Endometrium (tissue), 2 donors: ENCODE measurements around the gene SLC39A3.
"Not testable (repeated sequence)": the region's sequence is repeated elsewhere in the genome, so short reads cannot be mapped to it uniquely, and the experiment has no call there.

Experiments used
- FAIRE-seq: peaks from 2 replicates; lab custom pipeline; 2012; peaks lifted over from hg19 to GRCh38; lab: Jason Lieb, UNC
- donor health status: control.
- donor health status: control.

The SLC39A3 gene

GRCh38 chr19:2722541-2723344 lies 17.1 kb downstream of the SLC39A3 start:
- no peak for FAIRE-seq

DNA sequence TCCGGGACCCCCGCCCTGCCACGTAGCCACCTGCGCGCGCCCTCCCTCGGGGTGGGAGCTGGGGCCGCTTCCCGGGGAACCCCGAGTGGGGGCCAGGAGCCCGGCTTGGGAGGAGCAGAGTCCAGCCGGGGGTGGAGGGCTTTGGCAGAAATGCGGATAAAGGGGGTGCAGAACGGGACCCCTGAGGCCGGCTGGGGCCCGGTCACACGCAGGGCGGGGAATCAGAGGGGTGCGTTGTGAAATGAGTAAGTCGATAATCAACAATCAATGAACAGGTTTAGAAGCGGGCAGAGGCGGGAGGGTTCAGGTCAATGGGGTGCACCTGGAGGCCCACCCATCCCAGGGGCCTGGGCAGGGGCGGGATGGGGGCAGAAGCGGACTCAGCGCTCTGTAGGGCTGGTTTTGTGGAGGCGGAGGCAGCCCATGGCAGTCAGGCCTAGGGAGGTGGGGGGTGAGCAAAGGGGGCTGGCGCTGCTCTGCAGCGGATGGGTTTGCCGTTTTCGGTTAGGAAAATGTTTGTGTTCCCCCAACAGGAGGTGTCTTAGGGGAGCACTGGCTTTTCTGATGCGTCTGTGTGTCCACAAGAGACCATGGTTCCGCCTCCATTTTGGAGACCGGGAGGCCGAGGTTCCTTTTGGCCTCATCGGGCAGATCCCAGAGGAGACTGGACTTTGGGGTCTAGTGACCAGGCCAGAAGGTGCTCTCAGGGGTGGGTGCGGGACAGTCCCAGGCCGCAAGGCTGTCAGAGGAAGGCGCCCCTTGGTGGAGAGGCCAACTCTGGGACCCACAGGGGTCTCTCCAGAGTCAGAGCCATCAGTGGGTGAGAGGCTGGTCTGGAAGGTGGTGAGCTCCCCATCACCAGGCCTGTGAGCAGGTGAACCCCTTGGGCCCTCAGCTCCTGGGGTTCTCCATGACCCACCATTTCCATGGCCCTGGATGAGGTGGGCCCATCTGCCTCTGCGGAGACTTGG lies 18.0 kb downstream of the SLC39A3 start:
- no peak for FAIRE-seq

- FAIRE-seq, result no peak
Measured at GRCh38 chr19:2720777-2721569, 18.8 kb downstream of the SLC39A3 start, which contains the start of gene DIRAS1. TSS of gene DIRAS1 (minus strand) at chr19:2721372. CDS start at chr19:2717806, 3,566 bp downstream.

DNA sequence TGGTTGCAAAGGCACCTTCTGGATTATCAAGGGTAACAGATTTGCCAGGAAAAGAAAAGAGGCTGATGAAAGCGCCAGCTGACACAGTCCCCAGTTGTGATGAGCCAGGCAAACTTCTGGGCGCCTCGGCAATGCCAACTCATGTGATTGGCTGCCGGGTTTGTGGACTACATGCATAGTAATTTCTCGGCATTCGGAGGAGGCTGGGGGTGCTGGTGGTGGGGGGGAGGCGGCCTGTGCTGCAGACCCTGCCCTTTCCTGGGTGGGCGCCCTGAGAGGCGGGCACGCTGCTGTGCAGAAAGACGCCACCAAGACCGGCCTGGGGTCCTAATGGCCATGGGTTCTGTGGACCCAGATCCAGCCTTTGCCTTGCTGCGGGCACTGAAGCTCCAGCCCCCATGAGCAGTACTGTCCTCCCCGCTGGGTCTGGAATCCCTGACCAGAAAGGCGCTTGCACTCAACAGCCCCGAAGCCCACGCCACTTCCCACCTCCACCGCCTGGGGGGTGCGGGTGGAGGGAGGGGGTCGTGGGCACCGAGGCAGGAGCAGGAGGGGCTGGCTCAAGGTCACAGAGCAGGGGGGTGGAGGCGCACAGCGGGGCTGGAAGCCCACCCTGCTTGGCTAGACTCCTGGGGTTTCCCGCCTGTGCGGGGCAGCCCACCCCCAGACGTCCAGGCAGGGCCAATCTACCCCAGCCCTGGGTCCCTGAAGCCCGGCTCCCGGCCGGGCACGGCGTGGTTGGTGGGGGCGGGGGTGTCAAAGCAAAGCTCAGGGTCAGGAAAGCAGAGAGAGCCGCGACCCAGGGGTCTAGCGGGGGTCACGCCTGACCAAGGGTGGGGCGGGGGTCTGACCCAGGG lies 19.7 kb downstream of the SLC39A3 start:
- no peak for FAIRE-seq

- no peak for FAIRE-seq
Measured at GRCh38 chr19:2719232-2719735, 20.5 kb downstream of the SLC39A3 start.

DNA sequence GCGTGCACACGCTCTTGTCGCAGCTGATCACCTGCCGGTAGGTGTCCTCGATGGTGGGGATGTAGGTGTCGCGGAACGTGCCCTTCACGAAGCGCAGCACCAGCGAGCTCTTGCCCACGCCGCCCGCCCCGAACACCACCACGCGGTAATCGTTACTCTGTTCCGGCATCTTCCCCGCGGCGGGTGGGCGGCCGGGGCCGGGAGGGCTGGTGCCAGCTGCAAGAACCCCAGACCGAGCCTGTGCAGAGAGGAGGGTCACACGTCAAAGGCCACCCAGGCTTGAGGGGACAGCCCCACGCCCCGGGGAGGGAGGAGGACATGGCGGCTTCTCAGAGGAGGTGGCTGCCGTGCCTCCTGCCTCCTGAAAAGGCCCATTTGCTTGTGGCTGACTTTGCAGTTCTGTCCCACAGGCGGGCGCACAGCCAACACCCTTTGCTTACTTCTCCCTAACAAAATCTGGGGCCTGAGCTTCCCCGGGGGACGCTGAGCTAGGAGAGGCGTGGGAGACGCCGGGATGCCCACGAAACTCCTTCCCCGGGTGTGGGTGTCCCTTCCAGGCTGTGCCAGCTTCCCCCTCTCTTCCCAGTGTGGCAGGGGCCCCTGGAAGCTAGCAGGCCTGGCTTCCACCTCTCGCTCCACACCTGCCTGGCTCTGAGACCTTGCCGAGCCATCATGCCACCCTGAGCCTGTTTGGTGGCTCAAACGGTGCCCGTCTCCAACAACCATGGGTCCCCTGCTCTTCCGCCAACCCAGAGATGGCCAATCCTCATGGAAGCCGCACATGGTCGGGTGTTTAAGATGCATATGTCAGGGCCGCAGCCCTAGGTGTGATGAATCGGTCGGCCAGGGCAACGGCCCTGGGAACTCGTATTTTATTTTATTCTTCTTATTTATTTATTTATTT lies 21.9 kb downstream of the SLC39A3 start:
- no peak for FAIRE-seq

GRCh38 chr19:2716722-2717637 lies 22.8 kb downstream of the SLC39A3 start:
- no peak for FAIRE-seq

GRCh38 chr19:2716275-2716650 lies 23.6 kb downstream of the SLC39A3 start:
- no peak for FAIRE-seq

GRCh38 chr19:2715470-2716274 lies 24.1 kb downstream of the SLC39A3 start:
- FAIRE-seq, result no peak

GRCh38 chr19:2714531-2715269 lies 25.1 kb downstream of the SLC39A3 start:
- no peak for FAIRE-seq

DNA sequence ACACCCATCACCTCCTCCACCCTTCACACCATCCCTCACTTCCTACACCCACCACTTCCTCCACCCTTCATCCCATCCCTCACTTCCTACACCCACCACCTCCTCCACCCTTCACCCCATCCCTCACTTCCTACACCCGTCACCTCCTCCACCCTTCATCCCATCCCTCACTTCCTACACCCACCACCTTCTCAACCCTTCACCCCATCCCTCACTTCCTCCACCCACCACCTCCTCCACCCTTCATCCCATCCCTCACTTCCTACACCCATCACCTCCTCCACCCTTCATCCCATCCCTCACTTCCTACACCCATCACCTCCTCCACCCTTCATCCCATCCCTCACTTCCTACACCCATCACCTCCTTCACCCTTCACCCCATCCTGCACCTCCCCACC lies 25.7 kb downstream of the SLC39A3 start:
- not testable (repeated sequence) for FAIRE-seq

DNA sequence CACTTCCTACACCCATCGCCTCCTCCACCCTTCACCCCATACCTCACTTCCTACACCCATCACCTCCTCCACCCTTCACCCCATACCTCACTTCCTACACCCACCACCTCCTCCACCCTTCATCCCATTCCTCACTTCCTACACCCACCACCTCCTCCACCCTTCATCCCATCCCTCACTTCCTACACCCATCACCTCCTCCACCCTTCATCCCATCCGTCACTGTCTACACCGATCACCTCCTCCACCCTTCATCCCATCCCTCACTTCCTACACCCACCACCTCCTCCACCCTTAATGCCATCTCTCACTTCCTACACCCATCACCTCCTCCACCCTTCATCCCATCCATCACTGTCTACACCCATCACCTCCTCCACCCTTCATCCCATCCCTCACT lies 26.6 kb downstream of the SLC39A3 start:
- FAIRE-seq, result not testable (repeated sequence)

DNA sequence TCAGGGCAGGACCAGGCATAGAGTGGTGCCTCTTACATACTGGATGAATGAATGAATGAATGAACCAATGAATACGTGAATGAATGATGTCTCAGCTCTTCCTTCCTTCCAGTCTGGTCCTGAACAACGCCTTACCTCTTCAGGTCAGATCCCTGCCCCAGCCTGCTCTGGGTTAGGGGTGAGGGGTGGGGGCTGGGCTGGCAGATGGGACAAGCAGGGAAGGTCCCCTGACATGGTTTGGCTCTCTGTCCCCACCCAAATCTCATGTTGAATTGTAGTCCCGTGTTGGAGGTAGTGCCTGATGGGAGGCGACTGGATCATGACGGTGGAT lies 28.0 kb downstream of the SLC39A3 start:
- no peak for FAIRE-seq

DNA sequence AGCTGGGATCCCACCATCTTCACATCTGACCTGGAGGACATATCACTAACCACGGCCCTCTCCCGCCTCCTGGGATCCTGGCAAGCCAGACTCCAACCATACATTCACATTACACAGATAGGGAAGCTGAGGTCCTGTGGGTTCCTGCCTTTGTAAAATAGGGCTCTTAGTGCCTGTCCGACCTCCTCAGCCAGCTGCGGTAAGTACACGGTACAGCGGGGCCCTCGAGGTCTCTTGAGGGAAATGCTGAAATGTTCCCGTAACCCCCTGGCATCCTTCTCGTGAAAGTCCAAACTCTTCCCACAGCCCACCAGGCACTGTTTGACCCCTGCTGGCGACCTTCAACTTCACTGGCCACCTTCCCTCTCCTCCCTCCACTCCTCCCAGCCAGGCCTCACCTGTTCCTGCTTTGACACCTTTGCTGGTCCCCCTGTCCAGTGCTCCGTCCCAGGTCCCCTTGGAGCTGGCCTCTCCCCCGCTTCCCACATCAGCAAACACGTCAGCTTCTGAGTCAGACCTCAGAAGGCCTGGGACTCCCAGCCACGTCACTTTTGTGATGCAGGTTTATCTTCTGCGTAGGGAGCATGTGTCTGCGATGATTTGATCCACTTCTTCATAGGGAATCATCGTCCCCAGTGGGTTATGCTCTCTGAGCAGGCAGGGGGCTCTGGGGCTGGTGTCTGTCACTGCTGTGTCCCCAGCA lies 28.5 kb downstream of the SLC39A3 start:
- no peak for FAIRE-seq

GRCh38 chr19:2706251-2706650 lies 33.6 kb downstream of the SLC39A3 start:
- no peak for FAIRE-seq

DNA sequence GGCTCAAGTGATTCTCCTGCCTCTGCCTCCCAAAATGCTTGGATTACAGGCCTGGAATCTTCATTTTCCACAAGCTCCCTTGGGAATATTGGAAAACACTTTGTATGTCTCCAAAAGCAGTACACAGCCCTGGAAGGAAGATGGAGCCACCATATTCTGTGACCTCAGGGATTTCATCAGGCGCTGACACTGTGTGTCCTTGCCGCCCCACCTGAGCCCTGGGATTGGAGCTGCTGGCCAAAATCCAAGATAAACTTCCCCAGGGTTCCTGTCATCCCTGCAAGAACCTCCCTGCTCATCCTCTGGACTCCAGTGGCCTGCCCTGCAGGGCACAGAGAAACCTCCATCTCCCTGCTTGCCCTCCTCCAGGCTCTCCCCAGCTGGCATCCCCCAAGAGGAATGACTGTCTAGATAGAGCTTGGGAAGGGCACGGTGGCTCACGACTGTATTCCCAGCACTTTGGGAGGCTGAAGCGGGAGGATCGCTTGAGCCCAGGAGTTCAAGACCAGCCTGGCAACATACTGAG lies 36.1 kb downstream of the SLC39A3 start:
- FAIRE-seq, result no peak

DNA sequence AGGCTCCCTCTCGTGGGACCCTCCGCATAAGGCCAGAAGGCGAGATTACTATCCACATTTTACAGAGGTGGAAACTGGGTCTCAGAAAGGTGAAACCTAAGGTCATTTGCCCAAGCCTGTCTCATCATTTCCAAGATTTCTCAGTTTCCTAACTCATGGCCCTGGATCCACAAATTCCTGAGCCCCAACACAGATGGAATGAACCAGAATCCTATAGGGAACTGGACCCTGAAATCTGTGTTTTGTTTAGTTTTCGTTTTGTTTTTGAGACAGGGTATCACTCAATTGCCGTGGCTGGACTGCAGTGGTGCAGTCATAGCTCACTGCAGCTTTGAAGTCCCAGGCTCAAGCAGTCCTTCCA lies 36.8 kb downstream of the SLC39A3 start:
- FAIRE-seq, result no peak
